K562 (cell line): ENCODE results near the gene ANKRD2.
"Not testable (repeated sequence)": the region's sequence is repeated elsewhere in the genome, so short reads cannot be mapped to it uniquely, and the experiment has no call there.

Experiments
- ARNT ChIP-seq, 2 experiments: fragments of 450-650 bp; IDR thresholded peaks; 2 replicates each; pipeline ENCODE4 v1.6.1; 2016; ENCODE audit warnings: mild to moderate bottlenecking in 1 of 2
- HDAC2 ChIP-seq: fragments of 450-650 bp; IDR thresholded peaks from 2 replicates; pipeline ENCODE4 v1.6.1; 2016; ENCODE audit warnings: mild to moderate bottlenecking
- POLR2AphosphoS5 ChIP-seq: IDR thresholded peaks from 2 replicates; pipeline ENCODE4 v1.6.1; 2011; ENCODE audit warnings: mild to moderate bottlenecking, low read depth, low read length, moderate library complexity; ENCODE audit not compliant: control insufficient read depth, insufficient read depth

DNA sequence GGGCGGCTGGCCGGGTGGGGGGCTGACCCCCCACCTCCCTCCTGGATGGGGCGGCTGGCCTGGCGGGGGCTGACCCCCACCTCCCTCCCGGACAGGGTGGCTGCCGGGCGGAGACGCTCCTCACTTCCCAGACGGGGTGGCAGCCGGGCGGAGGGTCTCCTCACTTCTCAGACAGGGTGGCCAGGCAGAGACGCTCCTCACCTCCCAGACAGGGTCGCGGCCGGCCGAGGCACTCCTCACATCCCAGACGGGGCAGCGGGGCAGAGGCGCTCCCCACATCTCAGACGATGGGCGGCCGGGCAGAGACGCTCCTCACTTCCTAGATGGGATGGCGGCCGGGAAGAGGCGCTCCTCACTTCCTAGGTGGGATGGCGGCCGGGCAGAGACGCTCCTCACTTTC is 43.7 kb upstream of the ANKRD2 start:
- TF ChIP-seq ARNT (IDR thresholded peaks at IDR 0.05); HDAC2; POLR2AphosphoS5: not testable (repeated sequence)
